HUES64 (cell line): Measurements from ENCODE around the gene UBE4B.

Experiments used
- H3K27ac ChIP-seq: 2 replicates; pipeline ENCODE4 v1.7.0; 2013; ENCODE audit warnings: low read depth, low read length, inconsistent platforms
- H3K27me3 ChIP-seq: 2 replicates; pipeline ENCODE4 v1.6.1; 2013; ENCODE audit warnings: mild to moderate bottlenecking, low read length; ENCODE audit not compliant: insufficient read depth
- H3K36me3 ChIP-seq: 2 replicates; pipeline ENCODE4 v1.6.1; 2013; ENCODE audit warnings: mild to moderate bottlenecking, low read length; ENCODE audit not compliant: insufficient read depth
- H3K4me1 ChIP-seq: 2 replicates; pipeline ENCODE4 v1.6.1; 2013; ENCODE audit warnings: mild to moderate bottlenecking, low read length, moderate library complexity; ENCODE audit not compliant: insufficient read depth
- H3K4me3 ChIP-seq: 2 replicates; pipeline ENCODE4 v1.5.1; 2013; ENCODE audit warnings: mild to moderate bottlenecking, low read length, moderate library complexity
- H3K9ac ChIP-seq: 2 replicates; pipeline ENCODE4 v1.6.1; 2013; ENCODE audit warnings: mild to moderate bottlenecking, low read depth, low read length
- H3K9me3 ChIP-seq: 2 replicates; pipeline ENCODE4 v1.6.1; 2013; ENCODE audit warnings: low read depth, low read length; ENCODE audit not compliant: insufficient read depth
- WGBS: fragments of 150-250, 120-280 bp; methylation state at CpG from one replicate; pipeline ENCODE4 v1.1.7; 2013; ENCODE audit warnings: missing lambda C conversion rate; 5-methylcytosine and 5-hydroxymethylcytosine counted together

UBE4B gene

DNA sequence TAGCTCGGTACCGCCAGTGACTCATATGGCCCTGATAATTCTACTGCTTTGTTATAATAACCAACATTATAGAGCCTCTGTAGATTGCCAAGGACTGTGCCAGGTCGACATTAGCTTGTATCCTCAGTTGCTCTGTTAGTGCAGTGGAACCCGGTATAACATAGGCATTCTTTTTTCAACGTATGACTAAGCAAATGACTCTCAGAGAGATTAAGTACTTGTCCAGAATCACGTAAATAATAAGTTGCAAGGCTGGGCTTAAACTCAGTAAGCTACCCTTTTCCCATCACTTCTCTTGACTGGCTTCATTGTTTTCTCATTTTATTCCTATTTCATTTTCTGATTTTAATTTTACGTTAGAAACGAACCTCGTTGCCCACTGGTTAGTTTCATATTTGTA lies 85.1 kb downstream of the UBE4B start:
- no peak overlapping the region for H3K4me3 ChIP-seq
- H3K9me3 ChIP-seq = no peaks in the 10 kb centered on the region
- no peak overlapping the region for H3K9ac ChIP-seq
- H3K27ac ChIP-seq = no peak overlapping the region
- no peaks in the 10 kb centered on the region for H3K27me3 ChIP-seq
- WGBS = 96% methylated on average over 9 of the region's 9 CpGs
- H3K36me3 ChIP-seq = peaks cover 59% of the 10 kb centered on the region
- no peaks in the 10 kb centered on the region for H3K4me1 ChIP-seq

GRCh38 chr1:10121688-10122087 lies 88.9 kb downstream of the UBE4B start:
- no peaks in the 10 kb centered on the region for H3K4me1 ChIP-seq
- no peaks in the 10 kb centered on the region for H3K9me3 ChIP-seq
- WGBS = 96% methylated on average over 7 of the region's 7 CpGs
- H3K27ac ChIP-seq = no peak overlapping the region
- peaks cover 65% of the 10 kb centered on the region for H3K36me3 ChIP-seq
- H3K9ac ChIP-seq = no peak overlapping the region
- no peaks in the 10 kb centered on the region for H3K27me3 ChIP-seq
- no peak overlapping the region for H3K4me3 ChIP-seq

DNA sequence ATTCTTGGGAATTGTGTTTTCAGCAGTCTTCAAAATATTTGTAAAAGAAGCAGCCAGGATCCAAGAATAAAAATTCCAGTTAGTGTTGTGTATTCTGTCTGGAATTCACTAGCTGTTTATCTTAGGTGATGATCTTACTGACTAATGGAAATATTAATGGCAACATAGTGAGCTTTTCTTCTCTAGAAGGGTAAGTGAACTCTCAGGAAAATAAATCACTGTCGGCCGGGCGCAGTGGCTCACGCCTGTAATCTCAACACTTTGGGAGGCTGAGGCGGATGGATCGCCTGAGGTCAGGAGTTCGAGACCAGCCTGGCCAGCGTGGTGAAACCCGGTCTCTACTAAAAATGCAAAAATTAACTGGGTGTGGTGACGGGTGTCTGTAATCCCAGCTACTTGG lies 90.2 kb downstream of the UBE4B start:
- H3K4me3 ChIP-seq = no peak overlapping the region
- H3K27me3 ChIP-seq = no peaks in the 10 kb centered on the region
- H3K36me3 ChIP-seq = peaks cover 66% of the 10 kb centered on the region
- WGBS = 96% methylated on average over 10 of the region's 10 CpGs
- H3K9ac ChIP-seq = no peak overlapping the region
- no peaks in the 10 kb centered on the region for H3K4me1 ChIP-seq
- H3K9me3 ChIP-seq = no peaks in the 10 kb centered on the region
- no peak overlapping the region for H3K27ac ChIP-seq

- 92% methylated on average over 9 of the region's 9 CpGs for WGBS
- H3K9me3 ChIP-seq = no peaks in the 10 kb centered on the region
- H3K4me3 ChIP-seq = no peak overlapping the region
- no peak overlapping the region for H3K9ac ChIP-seq
- no peaks in the 10 kb centered on the region for H3K4me1 ChIP-seq
- H3K27ac ChIP-seq = no peak overlapping the region
- peaks cover 76% of the 10 kb centered on the region for H3K36me3 ChIP-seq
- no peaks in the 10 kb centered on the region for H3K27me3 ChIP-seq
Observed at GRCh38 chr1:10128101-10128765, 95.5 kb downstream of the UBE4B start.

DNA sequence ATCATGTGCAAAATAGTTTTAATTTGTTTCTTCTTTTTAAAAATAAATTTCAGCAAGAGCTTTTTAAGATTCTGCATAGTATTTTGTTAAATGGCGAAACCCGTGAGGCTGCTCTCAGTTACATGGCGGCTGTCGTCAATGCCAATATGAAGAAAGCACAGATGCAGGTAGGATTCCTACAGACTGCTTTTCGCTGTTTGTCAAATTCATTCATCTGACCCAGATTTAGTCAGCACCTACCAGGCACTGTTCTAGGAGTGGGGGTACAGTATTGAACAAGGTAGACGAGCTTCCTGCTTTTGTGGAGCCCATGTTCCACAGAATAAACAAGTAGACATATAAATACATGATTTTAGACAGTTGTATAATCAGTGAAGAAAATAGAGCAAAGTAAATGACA lies 99.6 kb downstream of the UBE4B start:
- no peaks in the 10 kb centered on the region for H3K27me3 ChIP-seq
- H3K4me3 ChIP-seq = no peak overlapping the region
- peaks cover 87% of the 10 kb centered on the region for H3K36me3 ChIP-seq
- H3K27ac ChIP-seq = no peak overlapping the region
- H3K4me1 ChIP-seq = no peaks in the 10 kb centered on the region
- H3K9me3 ChIP-seq = no peaks in the 10 kb centered on the region
- 95% methylated on average over 5 of the region's 6 CpGs for WGBS
- H3K9ac ChIP-seq = no peak overlapping the region

- WGBS = 95% methylated on average over 10 of the region's 10 CpGs
- no peak overlapping the region for H3K9ac ChIP-seq
- H3K27me3 ChIP-seq = no peaks in the 10 kb centered on the region
- H3K4me1 ChIP-seq = no peaks in the 10 kb centered on the region
- H3K4me3 ChIP-seq = no peak overlapping the region
- H3K36me3 ChIP-seq = peaks cover 85% of the 10 kb centered on the region
- H3K9me3 ChIP-seq = no peaks in the 10 kb centered on the region
- H3K27ac ChIP-seq = no peak overlapping the region
Observed at GRCh38 chr1:10132852-10133251, 100.1 kb downstream of the UBE4B start.

DNA sequence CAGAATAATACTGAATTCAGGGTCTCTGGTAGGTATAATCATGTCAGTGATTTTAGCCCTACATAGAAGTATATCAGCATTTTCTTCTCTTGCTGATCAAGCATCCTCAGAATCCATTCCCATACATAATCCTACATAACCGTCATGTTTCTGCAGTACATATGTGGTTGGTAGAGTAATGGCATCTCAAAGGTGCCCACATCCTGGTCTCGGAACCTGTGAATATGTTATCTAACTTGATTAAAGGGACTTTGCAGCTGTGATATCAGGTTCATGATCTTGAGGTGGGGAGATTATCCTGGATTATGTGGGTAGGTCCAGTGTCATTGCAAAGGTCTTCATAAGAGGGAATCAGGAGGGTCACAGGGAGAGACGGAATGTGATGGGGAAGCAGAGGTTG lies 108.2 kb downstream of the UBE4B start:
- Histone ChIP-seq H3K4me1 (no peaks in the 10 kb centered on the region), H3K27me3 (no peaks in the 10 kb centered on the region), H3K4me3 (no peak overlapping the region), H3K36me3 (peaks cover 64% of the 10 kb centered on the region), H3K27ac (no peak overlapping the region), H3K9me3 (no peaks in the 10 kb centered on the region), H3K9ac (no peak overlapping the region)
- WGBS = 98% methylated on average over 3 of the region's 3 CpGs

GRCh38 chr1:10143961-10144485 lies 111.3 kb downstream of the UBE4B start:
- 91% methylated on average over 7 of the region's 7 CpGs for WGBS
- Histone ChIP-seq H3K27me3 (no peaks in the 10 kb centered on the region), H3K27ac (no peak overlapping the region), H3K4me1 (no peaks in the 10 kb centered on the region), H3K4me3 (no peak overlapping the region), H3K36me3 (peaks cover 52% of the 10 kb centered on the region), H3K9ac (no peak overlapping the region), H3K9me3 (no peaks in the 10 kb centered on the region)

DNA sequence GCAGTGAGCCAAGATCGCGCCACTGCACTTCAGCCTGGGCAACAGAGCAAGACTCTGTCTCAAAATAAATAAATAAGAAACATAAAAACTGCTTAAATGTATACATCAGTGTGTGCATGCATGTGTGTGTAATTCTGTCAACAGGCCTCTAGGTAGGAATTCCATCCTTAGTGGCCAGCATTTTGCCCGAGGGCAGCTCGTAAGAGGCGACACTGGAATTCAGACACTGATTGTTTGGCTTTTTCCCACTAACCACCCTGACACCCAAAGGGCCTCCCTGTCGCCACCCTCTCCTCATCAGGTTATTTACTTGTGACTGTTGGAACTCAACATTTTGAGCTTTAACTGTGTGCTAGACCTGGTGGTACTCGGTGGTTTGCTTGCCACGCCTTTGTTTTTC lies 113.6 kb downstream of the UBE4B start:
- Histone ChIP-seq H3K9me3 (no peaks in the 10 kb centered on the region), H3K27ac (no peak overlapping the region), H3K27me3 (no peaks in the 10 kb centered on the region), H3K36me3 (peaks cover 45% of the 10 kb centered on the region), H3K4me1 (no peaks in the 10 kb centered on the region), H3K4me3 (no peak overlapping the region), H3K9ac (no peak overlapping the region)
- 95% methylated on average over 8 of the region's 8 CpGs for WGBS

DNA sequence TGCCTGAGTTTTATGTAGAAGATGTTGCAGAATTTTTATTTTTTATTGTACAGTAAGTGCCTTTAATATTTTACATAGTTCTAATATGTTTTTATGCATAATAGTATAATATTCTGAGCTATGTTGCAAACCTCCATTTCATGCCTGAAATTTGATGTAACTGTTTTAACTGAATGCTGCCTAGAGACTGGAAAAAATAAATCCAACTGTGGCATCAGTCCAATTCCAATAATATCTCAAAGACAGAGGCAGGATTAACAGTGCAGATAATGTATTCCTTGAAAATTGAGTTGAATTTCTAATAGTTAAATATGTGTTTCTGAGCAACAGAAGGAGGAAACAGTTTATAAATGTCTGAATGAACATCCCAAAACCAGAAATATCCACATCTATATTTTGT lies 116.5 kb downstream of the UBE4B start:
- Histone ChIP-seq H3K27me3 (no peaks in the 10 kb centered on the region), H3K27ac (no peak overlapping the region), H3K36me3 (peaks cover 41% of the 10 kb centered on the region), H3K9me3 (no peaks in the 10 kb centered on the region), H3K4me1 (no peaks in the 10 kb centered on the region), H3K9ac (no peak overlapping the region), H3K4me3 (no peak overlapping the region)

DNA sequence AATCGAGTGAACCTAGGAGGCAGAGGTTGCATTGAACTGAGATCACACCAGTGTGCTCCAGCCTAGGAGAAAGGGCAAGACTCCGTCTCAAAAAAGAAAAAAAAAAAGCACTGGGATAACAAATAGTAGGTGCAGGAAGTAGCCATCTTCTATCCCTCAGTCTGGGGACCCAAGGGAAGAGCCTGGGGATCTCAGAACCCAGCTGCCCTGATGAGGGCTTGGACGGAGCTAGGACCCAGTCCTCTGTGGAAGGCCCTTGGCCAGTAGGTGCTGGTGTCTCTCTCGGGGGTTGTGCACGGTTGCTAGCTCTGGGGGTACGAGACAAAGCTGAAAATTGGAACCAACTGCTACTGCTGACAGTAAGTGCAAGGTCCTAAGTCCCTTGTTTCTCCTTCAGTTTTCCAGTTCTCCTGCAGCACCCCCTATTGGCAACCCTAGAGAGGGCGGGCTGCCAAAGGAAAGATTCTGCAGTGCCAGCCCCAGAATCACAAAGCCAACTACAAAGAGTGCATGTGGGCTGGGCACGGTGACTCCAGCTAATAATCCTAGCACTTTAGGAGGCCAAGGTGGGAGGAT lies 120.0 kb downstream of the UBE4B start:
- Histone ChIP-seq H3K9me3 (no peaks in the 10 kb centered on the region), H3K4me1 (no peaks in the 10 kb centered on the region), H3K4me3 (no peak overlapping the region), H3K27ac (no peak overlapping the region), H3K27me3 (no peaks in the 10 kb centered on the region), H3K9ac (no peak overlapping the region), H3K36me3 (peaks cover 37% of the 10 kb centered on the region)
- WGBS = 91% methylated on average over 8 of the region's 8 CpGs
